Testis (tissue), 2 donors: ENCODE data around the gene TMBIM6.

Experiments
- POLR2A ChIP-seq: fragments of 450-650 bp; IDR thresholded peaks from one replicate; pipeline ENCODE4 v1.6.1; 2017; ENCODE audit warnings: antibody characterized with exemption, mild to moderate bottlenecking, moderate library complexity
- TF ChIP-seq, protein P1 (sequence below), 3 experiments: fragments of 450-650 bp in 2 of 3; fragments of 200-600 bp in 1 of 3; sonication (generic) in 1 of 3; IDR thresholded peaks; one replicate each; pipeline ENCODE4 v1.5.1; 2016 to 2019; ENCODE audit warnings: antibody characterized with exemption in 3 of 3, mild to moderate bottlenecking in 2 of 3, moderate library complexity in 1 of 3

GRCh38 chr12:49748306-49748705, 6.9 kb downstream of the TMBIM6 start:
- TF ChIP-seq, protein P1, sequence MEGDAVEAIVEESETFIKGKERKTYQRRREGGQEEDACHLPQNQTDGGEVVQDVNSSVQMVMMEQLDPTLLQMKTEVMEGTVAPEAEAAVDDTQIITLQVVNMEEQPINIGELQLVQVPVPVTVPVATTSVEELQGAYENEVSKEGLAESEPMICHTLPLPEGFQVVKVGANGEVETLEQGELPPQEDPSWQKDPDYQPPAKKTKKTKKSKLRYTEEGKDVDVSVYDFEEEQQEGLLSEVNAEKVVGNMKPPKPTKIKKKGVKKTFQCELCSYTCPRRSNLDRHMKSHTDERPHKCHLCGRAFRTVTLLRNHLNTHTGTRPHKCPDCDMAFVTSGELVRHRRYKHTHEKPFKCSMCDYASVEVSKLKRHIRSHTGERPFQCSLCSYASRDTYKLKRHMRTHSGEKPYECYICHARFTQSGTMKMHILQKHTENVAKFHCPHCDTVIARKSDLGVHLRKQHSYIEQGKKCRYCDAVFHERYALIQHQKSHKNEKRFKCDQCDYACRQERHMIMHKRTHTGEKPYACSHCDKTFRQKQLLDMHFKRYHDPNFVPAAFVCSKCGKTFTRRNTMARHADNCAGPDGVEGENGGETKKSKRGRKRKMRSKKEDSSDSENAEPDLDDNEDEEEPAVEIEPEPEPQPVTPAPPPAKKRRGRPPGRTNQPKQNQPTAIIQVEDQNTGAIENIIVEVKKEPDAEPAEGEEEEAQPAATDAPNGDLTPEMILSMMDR (IDR thresholded peaks at IDR 0.05): no peak
- TF ChIP-seq POLR2A: no peak
